HepG2 (cell line): ENCODE measurements around the gene CTDSPL2. TPM values are rescaled to one million over a fixed set of nuclear protein-coding genes. Genes with fewer than 3 reads are reported as not detected.
A peak's percentile ranks its signal among the peaks of the same experiment; 100 is the strongest.

Experiments used
- DR1 ChIP-seq: sonication (generic); formaldehyde crosslinking; IDR thresholded peaks from 2 replicates; pipeline ENCODE4 v1.8.0; 2021; ENCODE audit warnings: mild to moderate bottlenecking, missing genetic modification reagents, inconsistent platforms
- EEA1 ChIP-seq: sonication (generic); formaldehyde crosslinking; IDR thresholded peaks from 2 replicates; pipeline ENCODE4 v1.5.1; 2020; ENCODE audit warnings: mild to moderate bottlenecking, missing genetic modification reagents, borderline replicate concordance
- GATAD1 ChIP-seq: IDR thresholded peaks from 2 replicates; pipeline ENCODE4 v1.6.1; 2016; ENCODE audit warnings: missing genetic modification reagents, missing compliant biosample characterization
- ISL2 ChIP-seq: sonication (generic); formaldehyde crosslinking; IDR thresholded peaks from 2 replicates; pipeline ENCODE4 v1.5.0; 2020; ENCODE audit warnings: missing genetic modification reagents
- KMT2A ChIP-seq: sonication (generic); formaldehyde crosslinking; IDR thresholded peaks from 2 replicates; pipeline ENCODE4 v1.4.0; 2020; ENCODE audit warnings: missing genetic modification reagents
- RAD51 ChIP-seq: fragments of 450-650 bp; IDR thresholded peaks from 2 replicates; pipeline ENCODE4 v1.6.1; 2016; ENCODE audit warnings: borderline replicate concordance
- RFXAP ChIP-seq: sonication (generic); formaldehyde crosslinking; IDR thresholded peaks from 2 replicates; pipeline ENCODE4 v1.4.0; 2020; ENCODE audit warnings: missing genetic modification reagents, borderline replicate concordance
- SNRNP70 ChIP-seq: fragments of 200-400 bp; formaldehyde crosslinking; IDR thresholded peaks from 2 replicates; pipeline ENCODE4 v1.6.1; 2017; ENCODE audit warnings: mild to moderate bottlenecking, low read depth, low read length, moderate library complexity
- SP4 ChIP-seq: sonication (generic); formaldehyde crosslinking; IDR thresholded peaks from 2 replicates; pipeline ENCODE4 v1.8.1; 2023; ENCODE audit warnings: mild to moderate bottlenecking, missing genetic modification reagents
- ZFYVE20 ChIP-seq: sonication (generic); formaldehyde crosslinking; IDR thresholded peaks from 2 replicates; pipeline ENCODE4 v1.8.0; 2023; ENCODE audit warnings: low read depth, mild to moderate bottlenecking, moderate library complexity, missing genetic modification reagents, borderline replicate concordance
- ZNF225 ChIP-seq: sonication (generic); formaldehyde crosslinking; IDR thresholded peaks from 2 replicates; pipeline ENCODE4 v1.4.0; 2020; ENCODE audit warnings: mild to moderate bottlenecking, missing genetic modification reagents
- ZNF230 ChIP-seq: sonication (generic); formaldehyde crosslinking; IDR thresholded peaks from 2 replicates; pipeline ENCODE4 v1.4.0; 2020; ENCODE audit warnings: mild to moderate bottlenecking, missing genetic modification reagents
- ZNF253 ChIP-seq: sonication (generic); formaldehyde crosslinking; IDR thresholded peaks from 2 replicates; pipeline ENCODE4 v1.8.0; 2022; ENCODE audit warnings: mild to moderate bottlenecking, missing genetic modification reagents, borderline replicate concordance
- ZNF552 ChIP-seq: sonication (generic); formaldehyde crosslinking; IDR thresholded peaks from 2 replicates; pipeline ENCODE4 v1.9.0; 2022; ENCODE audit warnings: missing genetic modification reagents, mild to moderate bottlenecking, borderline replicate concordance
- ZNF761 ChIP-seq: sonication (generic); formaldehyde crosslinking; conservative IDR thresholded peaks from 2 replicates; pipeline ENCODE4 v1.4.0; 2020; ENCODE audit warnings: mild to moderate bottlenecking, missing genetic modification reagents
- ZNF891 ChIP-seq: sonication (generic); formaldehyde crosslinking; IDR thresholded peaks from 2 replicates; pipeline ENCODE4 v1.5.0; 2020; ENCODE audit warnings: mild to moderate bottlenecking, missing genetic modification reagents
- polyA plus RNA-seq, 8 experiments: library from polyadenylated mRNA; depleted of rRNA in 3 of 8; stranded (reverse) in 7 of 8; unstranded in 1 of 8; fragments of >200 nt; fragmentation: Illumina TruSeq in 4 of 8; extraction: Trizol in 4 of 8; gene quantifications; 2 replicates each; pipeline versions ENCODE4 v1.2.1 to v1.2.3, GENCODE V29; 2011 to 2016; ENCODE audit warnings: low read depth in 4 of 8, missing spikeins in 1 of 8, mixed read lengths in 1 of 8; ENCODE audit not compliant: insufficient read depth in 1 of 8
- total RNA-seq, 5 experiments: library from RNA; depleted of rRNA; stranded (reverse); fragments of >200 nt; fragmentation: Illumina TruSeq; extraction: Trizol; gene quantifications; 2 replicates each; pipeline ENCODE4 v1.2.3, GENCODE V29; 2016; ENCODE audit warnings: low read depth in 1 of 5
- TF ChIP-seq, protein P1 (sequence below): sonication (generic); formaldehyde crosslinking; IDR thresholded peaks from 2 replicates; pipeline ENCODE4 v1.4.0; 2020; ENCODE audit warnings: low read depth, mild to moderate bottlenecking, missing genetic modification reagents
- TF ChIP-seq, protein P2 (sequence below): sonication (generic); formaldehyde crosslinking; conservative IDR thresholded peaks from 2 replicates; pipeline ENCODE4 v1.8.0; 2022; ENCODE audit warnings: low read depth, missing genetic modification reagents
- TF ChIP-seq, protein P3 (sequence below): sonication (generic); formaldehyde crosslinking; IDR thresholded peaks from 2 replicates; pipeline ENCODE4 v1.5.0; 2020; ENCODE audit warnings: mild to moderate bottlenecking, missing genetic modification reagents, moderate library complexity
- TF ChIP-seq, protein P4 (sequence below): IDR thresholded peaks from 2 replicates; pipeline ENCODE4 v1.6.1; 2016; ENCODE audit warnings: low read depth, missing genetic modification reagents, missing compliant biosample characterization

Gene CTDSPL2
- total and polyA plus RNA-seq, 2 of the 13 experiments (the other 11 are each of a cell fraction or from before 2014, with no cell fraction given), result 37.4 to 56.2 TPM

DNA sequence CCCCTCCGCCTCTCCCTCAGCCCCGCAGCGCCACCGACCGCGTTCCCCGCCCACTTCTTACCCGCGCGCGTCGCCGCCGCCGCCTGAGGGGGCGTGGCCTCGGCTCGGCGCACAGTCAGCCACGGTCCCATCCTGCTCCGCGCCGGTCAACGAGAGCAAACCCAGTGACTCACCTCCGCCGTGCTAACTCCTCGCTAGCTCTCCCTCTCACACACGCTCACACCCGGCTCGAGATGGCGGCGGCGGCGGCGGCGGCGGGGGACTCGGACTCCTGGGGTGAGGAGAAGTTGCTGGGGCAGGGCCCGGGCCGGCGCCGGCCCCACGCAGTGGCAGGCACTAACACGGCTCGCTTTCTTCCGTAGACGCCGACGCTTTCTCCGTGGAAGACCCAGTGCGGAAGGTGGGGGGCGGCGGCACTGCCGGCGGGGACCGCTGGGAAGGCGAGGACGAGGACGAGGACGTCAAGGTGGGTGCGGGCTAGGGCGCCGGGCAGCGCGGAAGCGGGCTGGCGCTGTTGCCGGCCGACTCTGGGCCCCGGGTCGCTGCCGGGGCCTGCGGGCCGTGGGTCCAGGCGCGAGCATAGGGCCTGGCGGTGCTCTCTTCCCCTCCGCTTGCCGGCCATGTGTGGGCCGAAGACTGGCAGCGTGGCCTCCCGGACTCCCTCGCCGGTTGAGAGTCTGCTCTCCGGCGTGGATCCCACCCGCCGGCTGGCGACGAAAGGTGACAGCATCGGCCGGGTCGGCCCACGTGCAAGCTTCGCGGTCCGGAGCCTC, 109.7 kb downstream of the CTDSPL2 start, which contains the start of gene EIF3J (continued):
- TF ChIP-seq, protein P1, sequence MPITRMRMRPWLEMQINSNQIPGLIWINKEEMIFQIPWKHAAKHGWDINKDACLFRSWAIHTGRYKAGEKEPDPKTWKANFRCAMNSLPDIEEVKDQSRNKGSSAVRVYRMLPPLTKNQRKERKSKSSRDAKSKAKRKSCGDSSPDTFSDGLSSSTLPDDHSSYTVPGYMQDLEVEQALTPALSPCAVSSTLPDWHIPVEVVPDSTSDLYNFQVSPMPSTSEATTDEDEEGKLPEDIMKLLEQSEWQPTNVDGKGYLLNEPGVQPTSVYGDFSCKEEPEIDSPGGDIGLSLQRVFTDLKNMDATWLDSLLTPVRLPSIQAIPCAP, result no peak
- peak; percentile 63; the same call in 1 of the 2 replicates for TF ChIP-seq ZNF891
- TF ChIP-seq ISL2 (CRISPR knock-in tag), result 0 out of 2 replicates have a peak, but pooled peaks have one; percentile 16
- no peak for TF ChIP-seq RAD51
- peak; percentile 84 for TF ChIP-seq ZNF230
- TF ChIP-seq DR1 (CRISPR knock-in tag), result no peak; the same call in 1 of the 2 replicates
- TF ChIP-seq ZNF253 (CRISPR knock-in tag), result peak; percentile 90; the same call in 1 of the 2 replicates
- TF ChIP-seq SP4 (CRISPR knock-in tag), result no peak; the same call in none of the 2 replicates
- TF ChIP-seq, protein P2, sequence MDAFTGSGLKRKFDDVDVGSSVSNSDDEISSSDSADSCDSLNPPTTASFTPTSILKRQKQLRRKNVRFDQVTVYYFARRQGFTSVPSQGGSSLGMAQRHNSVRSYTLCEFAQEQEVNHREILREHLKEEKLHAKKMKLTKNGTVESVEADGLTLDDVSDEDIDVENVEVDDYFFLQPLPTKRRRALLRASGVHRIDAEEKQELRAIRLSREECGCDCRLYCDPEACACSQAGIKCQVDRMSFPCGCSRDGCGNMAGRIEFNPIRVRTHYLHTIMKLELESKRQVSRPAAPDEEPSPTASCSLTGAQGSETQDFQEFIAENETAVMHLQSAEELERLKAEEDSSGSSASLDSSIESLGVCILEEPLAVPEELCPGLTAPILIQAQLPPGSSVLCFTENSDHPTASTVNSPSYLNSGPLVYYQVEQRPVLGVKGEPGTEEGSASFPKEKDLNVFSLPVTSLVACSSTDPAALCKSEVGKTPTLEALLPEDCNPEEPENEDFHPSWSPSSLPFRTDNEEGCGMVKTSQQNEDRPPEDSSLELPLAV, result no peak
- no peak for TF ChIP-seq RFXAP (CRISPR knock-in tag)
- TF ChIP-seq GATAD1, result peak; percentile 83
- peak; percentile 95 for TF ChIP-seq ZNF225 (CRISPR knock-in tag)
- TF ChIP-seq ZNF761, result peak; percentile 94; the same call in 1 of the 2 replicates
- no peak for TF ChIP-seq ZNF552 (CRISPR knock-in tag)
- TF ChIP-seq KMT2A, result peak; percentile 46
- TF ChIP-seq SNRNP70, result no peak
- TF ChIP-seq, protein P3, sequence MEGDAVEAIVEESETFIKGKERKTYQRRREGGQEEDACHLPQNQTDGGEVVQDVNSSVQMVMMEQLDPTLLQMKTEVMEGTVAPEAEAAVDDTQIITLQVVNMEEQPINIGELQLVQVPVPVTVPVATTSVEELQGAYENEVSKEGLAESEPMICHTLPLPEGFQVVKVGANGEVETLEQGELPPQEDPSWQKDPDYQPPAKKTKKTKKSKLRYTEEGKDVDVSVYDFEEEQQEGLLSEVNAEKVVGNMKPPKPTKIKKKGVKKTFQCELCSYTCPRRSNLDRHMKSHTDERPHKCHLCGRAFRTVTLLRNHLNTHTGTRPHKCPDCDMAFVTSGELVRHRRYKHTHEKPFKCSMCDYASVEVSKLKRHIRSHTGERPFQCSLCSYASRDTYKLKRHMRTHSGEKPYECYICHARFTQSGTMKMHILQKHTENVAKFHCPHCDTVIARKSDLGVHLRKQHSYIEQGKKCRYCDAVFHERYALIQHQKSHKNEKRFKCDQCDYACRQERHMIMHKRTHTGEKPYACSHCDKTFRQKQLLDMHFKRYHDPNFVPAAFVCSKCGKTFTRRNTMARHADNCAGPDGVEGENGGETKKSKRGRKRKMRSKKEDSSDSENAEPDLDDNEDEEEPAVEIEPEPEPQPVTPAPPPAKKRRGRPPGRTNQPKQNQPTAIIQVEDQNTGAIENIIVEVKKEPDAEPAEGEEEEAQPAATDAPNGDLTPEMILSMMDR, result no peak
- peak; percentile 89; the same call in 1 of the 2 replicates for TF ChIP-seq EEA1
- TF ChIP-seq, protein P4, sequence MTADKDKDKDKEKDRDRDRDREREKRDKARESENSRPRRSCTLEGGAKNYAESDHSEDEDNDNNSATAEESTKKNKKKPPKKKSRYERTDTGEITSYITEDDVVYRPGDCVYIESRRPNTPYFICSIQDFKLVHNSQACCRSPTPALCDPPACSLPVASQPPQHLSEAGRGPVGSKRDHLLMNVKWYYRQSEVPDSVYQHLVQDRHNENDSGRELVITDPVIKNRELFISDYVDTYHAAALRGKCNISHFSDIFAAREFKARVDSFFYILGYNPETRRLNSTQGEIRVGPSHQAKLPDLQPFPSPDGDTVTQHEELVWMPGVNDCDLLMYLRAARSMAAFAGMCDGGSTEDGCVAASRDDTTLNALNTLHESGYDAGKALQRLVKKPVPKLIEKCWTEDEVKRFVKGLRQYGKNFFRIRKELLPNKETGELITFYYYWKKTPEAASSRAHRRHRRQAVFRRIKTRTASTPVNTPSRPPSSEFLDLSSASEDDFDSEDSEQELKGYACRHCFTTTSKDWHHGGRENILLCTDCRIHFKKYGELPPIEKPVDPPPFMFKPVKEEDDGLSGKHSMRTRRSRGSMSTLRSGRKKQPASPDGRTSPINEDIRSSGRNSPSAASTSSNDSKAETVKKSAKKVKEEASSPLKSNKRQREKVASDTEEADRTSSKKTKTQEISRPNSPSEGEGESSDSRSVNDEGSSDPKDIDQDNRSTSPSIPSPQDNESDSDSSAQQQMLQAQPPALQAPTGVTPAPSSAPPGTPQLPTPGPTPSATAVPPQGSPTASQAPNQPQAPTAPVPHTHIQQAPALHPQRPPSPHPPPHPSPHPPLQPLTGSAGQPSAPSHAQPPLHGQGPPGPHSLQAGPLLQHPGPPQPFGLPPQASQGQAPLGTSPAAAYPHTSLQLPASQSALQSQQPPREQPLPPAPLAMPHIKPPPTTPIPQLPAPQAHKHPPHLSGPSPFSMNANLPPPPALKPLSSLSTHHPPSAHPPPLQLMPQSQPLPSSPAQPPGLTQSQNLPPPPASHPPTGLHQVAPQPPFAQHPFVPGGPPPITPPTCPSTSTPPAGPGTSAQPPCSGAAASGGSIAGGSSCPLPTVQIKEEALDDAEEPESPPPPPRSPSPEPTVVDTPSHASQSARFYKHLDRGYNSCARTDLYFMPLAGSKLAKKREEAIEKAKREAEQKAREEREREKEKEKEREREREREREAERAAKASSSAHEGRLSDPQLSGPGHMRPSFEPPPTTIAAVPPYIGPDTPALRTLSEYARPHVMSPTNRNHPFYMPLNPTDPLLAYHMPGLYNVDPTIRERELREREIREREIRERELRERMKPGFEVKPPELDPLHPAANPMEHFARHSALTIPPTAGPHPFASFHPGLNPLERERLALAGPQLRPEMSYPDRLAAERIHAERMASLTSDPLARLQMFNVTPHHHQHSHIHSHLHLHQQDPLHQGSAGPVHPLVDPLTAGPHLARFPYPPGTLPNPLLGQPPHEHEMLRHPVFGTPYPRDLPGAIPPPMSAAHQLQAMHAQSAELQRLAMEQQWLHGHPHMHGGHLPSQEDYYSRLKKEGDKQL, result no peak
- peak; percentile 83 for TF ChIP-seq ZFYVE20
